Bladder microvascular endothelial cell (primary cell): ENCODE results near the gene PIAS2. TPM values are rescaled to one million over a fixed set of nuclear protein-coding genes. Genes with fewer than 3 reads are reported as not detected.

Experiments
- total RNA-seq: library from RNA; depleted of rRNA; stranded (reverse); fragments of >200 nt; gene quantifications from 2 replicates; pipeline ENCODE4 v1.2.3, GENCODE V29; 2014

Gene PIAS2
- 8.9 and 20.8 TPM in 2 replicates for total RNA-seq

GRCh38 chr18:46917108-46917802 is at the start of gene PIAS2, which contains the start of gene KATNAL2:
PIAS2 (minus strand) TSS chr18:46917507; CDS start chr18:46917345, 162 bp downstream.
KATNAL2 (plus strand) TSS chr18:46917602; CDS start chr18:46946873, 29,271 bp downstream.

GRCh38 chr18:46756559-46757201 is 160.6 kb downstream of the PIAS2 start, which contains the start of gene ST8SIA5:
ST8SIA5 (minus strand) TSS chr18:46757053; CDS start chr18:46756508, 545 bp downstream.

Other genes with a start within 250 kb of the PIAS2 start
- gene ST8SIA5, start 160.5 kb downstream of the PIAS2 start, total RNA-seq: 0.06 TPM in 1 of 2 replicates, not detected in the other
- gene KATNAL2, start 95 bp upstream of the PIAS2 start, total RNA-seq: 0.76 and 1.5 TPM in 2 replicates
- not detected in 2 replicates for gene ELOA2, start 118.1 kb upstream of the PIAS2 start, total RNA-seq
- 11.2 and 17.1 TPM in 2 replicates for gene HDHD2, start 233.0 kb upstream of the PIAS2 start, total RNA-seq